HK-2 (cell line): ENCODE measurements around the gene MYOM1.
"Not testable (repeated sequence)": the region's sequence is repeated elsewhere in the genome, so short reads cannot be mapped to it uniquely, and the experiment has no call there.

Source experiments
- DNase-seq: peaks from one replicate; pipeline ENCODE4 v3.0.0-alpha.2; 2018; ENCODE audit not compliant: unreplicated experiment

The MYOM1 gene

DNA sequence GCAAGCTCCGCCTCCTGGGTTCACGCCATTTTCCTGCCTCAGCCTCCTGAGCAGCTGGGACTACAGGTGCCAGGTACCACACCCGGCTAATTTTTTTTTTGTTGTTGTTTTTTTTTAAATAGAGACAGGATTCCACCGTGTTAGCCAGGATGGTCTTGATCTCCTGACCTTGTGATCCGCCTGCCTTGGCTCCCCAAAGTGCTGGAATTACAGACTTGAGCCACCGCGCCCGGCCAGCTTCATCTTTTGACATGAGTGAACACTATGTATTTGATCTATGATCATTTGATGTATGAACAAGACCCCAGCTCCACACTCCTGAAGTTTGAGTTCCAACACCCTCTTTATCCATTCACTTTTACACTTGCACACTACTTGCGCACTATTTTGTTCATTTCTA is 163.5 kb downstream of the MYOM1 start:
- no peak for DNase-seq

DNA sequence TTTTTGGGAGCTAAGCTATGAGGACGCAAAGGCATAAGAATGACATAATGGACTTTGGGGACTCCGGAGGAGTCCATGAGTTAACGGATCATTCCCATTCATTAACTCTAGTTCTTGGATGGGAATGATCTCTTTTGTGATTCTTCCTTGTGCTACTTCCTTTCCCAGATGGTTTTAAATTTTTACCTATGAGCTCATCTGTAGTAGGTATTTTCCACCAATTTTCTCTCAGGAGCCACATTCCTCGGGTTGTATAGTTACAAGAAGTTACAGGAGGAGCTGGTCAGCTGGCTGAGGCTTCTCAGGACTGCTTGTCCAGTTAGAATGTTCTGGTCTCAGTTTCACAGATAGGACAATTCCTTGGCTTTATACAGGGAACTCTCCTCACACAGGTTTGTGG is 164.0 kb downstream of the MYOM1 start:
- DNase-seq, result no peak

DNA sequence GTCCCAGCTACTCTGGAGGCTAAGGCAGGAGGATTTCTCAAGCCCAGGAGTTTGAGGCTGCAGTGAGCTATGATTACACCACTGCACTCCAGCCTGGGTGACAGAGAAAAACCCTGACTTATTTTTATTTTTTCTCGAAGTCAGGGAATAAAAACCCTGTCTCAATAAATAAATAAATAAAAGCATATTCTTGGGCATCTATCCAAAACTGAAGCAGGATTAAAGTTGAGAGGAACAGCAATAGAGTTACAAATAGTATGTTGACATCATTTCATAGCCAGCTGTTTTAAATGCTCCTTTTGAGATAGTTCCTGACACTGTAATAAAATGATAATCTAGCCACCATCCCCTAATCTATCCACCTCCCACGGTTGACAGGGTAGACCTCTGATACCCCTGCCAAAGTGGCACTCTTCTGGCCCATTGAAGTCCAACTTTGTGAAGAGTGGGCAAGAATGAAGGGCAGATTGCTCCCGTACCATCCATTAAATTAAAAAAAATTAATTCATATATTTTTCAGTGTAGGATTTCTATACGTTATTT is 164.5 kb downstream of the MYOM1 start:
- DNase-seq, result no peak

DNA sequence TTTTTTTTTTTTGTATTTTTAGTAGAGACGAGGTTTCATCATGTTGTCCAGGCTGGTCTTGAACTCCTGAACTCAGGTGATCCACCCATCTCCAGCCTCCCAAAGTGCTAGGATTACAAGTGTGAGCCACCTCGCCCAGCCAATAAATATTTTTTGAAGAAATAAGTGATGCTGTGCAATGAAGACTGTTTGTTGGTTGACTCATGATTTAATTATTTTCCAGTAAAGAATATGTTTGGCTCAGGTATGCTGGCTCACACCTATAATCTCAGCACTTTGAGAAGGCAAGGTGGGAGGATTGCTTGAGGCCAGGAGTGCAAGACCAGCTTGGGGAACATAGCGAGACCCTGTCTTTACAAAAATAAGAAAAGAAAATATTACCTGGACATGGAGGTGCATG is 165.0 kb downstream of the MYOM1 start:
- no peak for DNase-seq

DNA sequence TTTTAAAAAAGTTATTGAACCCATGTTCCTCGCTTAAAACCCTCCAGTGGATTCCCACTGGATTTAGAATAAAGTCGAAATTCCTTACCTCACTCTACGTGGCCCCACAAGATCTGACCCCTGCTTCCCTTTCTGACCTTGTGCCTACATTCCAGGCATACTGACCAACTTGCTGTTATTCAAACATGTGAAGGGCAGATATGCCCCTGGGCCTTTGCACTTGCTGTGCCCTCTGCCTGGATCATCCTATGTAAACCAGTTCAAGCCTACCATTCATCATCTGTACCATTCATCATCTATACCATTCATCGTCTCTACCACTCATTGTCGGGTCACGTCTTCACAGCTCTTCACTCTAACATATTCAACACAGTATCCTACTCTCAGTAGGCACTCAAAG is 165.6 kb downstream of the MYOM1 start:
- no peak for DNase-seq

DNA sequence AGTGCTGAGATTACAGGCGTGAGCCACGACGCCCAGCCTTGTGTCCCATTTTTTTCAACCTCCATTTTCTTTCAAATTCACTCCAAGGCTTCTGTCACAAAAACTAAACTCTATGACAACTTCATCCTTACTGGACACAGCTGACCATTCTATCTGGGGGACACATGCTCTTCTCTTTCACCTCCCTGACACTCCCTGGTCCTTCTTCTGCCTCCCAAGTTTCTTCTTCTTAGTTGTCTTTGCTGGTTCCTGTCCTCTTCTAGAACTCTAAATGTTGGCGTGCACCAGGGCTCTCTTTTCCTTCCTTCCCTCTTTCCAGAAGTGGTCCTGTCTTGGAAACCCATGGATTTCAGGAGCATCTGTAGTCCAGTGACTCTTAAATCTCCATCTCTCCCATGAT is 166.7 kb downstream of the MYOM1 start:
- no peak for DNase-seq

DNA sequence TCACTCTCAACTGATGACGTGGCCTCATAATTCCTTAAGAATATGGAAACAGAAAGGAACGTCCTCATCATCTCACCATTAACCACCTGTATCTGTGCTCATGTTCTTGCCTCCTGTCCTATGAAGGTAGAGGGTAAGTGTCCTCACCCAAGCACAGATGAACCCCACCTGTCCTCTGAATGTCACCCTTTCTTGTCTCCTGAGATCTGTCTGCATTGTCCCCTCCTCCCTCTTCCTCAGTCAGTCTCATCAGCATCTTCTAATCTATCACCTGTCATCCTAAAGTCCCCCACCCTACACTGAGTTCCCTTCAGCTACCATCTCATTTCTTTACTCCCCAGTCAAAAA is 167.4 kb downstream of the MYOM1 start:
- no peak for DNase-seq

DNA sequence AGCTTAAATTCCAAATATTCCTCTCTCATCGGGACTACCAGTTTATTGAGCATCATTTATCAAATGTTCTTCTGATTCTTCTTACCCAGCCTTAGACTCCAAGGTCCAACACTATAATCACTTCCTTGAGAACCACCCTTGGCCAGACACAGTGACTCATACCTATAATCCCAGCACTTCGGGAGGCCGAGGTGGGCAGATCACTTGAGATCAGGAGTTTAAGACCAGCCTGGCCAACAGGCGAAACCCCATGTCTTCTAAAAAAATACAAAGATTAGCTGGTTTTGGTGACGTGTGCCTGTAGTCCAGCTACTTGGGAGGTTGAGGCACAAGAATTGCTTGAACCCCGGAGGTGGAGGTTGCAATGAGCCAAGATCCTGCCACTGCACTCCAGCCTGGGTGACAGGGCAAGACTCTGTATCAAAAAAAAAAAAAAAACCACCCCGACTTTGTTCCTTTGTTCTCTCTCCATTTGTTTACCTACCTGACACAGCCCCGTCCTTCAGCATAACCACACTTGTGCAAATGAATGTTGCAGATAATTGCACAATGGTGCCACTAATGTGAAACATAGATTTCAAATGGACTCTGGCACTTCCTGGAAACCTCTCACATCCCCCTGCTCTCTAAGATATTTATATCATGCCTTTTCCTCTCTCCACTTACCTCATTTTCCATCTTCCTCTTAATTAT is 167.9 kb downstream of the MYOM1 start:
- no peak for DNase-seq

DNA sequence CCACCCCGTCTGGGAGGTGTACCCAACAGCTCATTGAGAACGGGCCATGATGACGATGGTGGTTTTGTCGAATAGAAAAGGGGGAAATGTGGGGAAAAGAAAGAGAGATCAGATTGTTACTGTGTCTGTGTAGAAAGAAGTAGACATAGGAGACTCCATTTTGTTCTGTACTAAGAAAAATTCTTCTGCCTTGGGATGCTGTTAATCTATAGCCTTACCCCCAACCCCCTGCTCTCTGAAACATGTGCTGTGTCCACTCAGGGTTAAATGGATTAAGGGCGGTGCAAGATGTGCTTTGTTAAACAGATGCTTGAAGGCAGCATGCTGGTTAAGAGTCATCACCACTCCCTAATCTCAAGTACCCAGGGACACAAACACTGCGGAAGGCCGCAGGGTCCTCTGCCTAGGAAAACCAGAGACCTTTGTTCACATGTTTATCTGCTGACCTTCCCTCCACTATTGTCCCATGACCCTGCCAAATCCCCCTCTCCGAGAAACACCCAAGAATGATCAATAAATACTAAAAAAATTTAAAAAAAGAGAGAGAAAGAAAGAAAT is 169.8 kb downstream of the MYOM1 start:
- not testable (repeated sequence) for DNase-seq

DNA sequence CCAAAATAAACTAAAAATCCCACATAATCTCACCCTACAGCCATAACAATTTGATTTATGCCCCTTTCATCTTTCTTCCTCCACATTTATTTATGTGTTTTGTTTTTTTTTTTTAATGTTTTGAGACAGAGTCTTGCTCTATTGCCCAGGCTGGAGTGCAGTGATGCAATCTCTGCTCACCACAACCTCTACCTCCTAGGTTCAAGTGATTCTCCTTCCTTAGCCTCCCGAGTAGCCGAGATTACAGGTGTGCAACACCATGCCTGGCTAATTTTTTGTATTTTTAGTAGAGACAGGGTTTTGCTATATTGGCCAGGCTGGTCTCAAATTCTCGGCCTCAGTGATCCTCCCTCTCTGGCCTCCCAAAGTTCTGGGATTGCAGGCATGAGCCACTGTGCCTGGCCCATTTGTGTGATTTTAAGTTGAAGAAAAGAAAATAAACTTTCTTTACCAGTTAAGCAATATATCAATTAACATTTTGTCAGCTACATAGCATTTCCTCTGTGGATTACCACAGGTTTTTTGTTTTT is 170.9 kb downstream of the MYOM1 start:
- no peak for DNase-seq

DNA sequence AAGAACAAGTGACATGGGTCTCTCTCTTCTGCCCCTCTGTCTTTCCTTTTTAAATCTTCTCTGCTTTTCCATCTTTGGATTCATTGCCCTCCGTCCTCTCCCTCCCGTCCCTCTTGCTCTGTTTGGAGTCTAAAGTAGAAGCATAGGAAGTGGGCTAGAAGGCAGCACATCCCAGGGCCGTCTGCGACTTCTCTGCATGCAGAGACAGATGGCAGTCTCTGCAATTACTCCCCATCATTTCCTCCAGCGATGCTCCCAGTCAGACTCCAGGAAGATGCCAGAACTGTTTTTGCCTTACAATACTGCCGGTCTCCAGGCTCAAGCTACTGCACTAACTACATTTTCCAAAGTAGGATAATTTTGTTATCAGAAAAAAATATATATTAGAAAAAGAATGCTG is 171.6 kb downstream of the MYOM1 start:
- DNase-seq, result no peak

DNA sequence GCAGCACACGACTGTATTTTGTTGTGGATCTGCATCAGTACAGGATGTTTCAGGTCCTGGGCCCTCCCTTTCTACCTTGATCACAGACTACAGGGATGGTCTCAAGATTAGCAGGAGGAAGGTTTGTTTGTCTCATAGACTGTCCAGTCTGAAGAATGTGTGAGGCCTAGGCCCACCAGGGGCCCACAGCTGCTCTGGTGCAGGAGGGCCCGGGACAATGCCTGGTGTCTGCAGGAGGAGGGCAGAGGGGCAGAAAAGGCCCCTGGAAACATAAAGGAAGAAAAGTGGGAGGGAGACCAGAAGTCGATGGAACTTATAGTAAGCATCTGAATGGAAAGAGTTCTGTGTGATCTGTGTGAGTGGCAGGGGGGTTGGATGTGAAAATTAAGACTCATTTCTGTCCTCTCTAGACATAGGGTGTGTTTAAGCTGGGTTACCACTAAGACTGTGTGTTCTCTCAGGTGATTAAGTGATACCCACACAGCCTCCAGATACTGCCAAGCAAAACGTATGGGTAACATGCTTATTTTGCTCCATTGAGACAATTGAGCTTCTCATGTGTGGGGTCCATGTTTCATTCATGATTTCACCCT is 173.5 kb downstream of the MYOM1 start:
- DNase-seq, result no peak

DNA sequence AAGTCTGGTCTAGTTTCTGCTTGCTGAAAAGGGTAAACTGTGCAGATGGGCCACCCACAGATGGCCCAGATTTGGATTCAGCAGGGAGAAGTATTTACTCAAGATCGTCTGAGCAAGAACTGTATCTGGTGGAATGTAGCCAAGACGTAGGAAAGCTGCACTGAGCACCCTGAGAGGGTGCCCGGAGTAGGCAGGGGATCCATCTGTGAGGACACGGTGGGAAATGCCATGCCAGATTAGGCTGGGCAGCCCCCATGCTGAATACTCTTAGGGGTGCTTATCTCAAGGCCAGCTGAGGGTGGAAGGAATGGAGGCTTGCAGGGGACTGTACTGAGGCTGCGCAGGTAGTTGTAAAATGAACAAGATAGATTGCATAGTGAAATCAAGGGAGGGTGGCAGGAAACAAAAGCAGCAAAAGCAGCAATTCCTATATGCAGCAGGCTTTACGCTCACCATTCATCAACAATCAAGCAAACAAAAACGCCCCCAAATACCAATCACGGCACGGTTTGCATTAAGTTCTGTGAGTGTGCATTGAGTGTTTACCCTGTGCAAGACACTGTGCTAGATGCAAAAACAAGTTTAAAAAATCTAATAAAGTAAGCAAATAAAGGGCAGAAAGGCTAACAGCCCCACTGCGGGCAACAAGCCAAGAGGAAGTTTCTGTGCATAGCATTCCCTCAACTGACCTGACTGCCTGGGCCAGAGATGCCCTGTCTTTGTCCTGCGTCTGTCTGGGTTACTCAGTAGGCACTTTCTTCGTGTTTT is 174.7 kb downstream of the MYOM1 start:
- no peak for DNase-seq

DNA sequence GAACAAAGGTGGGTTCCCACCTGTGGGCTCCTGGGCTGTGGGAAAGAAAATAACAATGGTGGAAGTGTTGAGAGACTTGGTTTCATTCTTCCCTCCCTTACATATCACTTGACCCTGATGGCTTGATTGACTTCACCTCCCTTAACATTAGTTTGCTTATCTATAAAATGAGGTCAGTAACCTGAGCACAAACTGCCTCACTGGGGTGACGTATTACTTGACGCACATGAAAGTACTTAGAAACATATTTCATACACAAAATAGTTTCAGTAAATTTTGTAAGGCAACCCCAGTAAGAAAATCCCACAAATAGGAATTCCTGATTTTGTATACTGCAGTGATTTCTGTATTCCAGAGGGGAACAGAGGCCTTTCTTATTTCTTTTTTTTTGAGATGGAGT is 177.4 kb downstream of the MYOM1 start:
- DNase-seq, result no peak

DNA sequence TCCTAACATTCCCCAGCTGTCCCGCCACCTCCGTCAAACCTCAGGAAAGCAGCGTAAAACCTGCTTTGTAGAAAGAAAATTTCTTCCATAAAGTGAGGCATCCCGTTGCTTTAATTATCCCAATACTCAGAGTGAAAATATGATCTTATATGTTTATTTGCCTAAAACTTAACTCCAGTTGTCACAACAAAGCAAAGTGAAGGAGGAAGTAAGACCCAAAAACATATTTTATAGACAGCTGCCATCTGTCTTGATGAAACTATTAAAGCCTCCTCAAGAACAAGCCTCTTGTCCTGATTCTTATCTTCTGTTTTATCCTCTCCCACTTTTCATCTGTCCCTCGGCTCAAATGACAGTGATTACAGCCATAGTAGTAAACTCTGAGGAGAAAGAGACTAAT is 177.9 kb downstream of the MYOM1 start:
- no peak for DNase-seq

DNA sequence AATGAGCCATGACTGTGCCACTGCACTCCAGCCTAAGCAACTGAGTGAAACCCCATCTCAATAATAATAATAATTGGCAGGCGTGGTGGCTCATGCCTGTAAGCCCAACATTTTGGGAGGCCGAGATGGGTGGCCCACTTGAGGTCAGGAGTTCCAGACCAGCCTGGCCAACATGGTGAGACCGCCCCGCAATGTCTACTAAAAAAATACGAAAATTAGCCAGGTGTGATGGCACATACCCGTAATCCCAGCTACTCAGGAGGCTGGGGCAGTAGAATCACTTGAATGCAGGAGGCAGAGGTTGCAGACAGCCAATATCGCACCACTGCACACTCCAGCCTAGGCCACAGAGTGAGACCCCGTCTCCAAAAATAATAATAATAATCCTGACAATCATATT is 178.9 kb downstream of the MYOM1 start:
- DNase-seq, result no peak

DNA sequence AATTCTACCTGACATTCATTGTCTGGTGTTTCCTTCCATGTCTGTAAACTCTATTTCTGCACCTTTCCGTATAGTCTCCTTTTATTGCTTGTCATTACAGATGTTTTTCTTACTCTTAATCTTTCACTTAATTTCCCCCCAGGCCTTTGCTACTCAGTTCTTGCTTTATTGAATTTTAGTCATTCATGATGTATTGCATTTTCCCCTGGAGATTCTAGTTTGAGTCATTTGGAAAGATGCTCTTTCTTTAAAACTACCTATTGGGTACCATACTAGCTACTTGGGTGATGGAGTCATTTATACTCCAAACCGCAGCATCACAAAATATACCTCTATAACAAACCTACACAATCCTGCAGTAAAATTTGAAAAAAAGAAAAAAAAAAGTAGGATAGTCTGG is 179.6 kb downstream of the MYOM1 start:
- no peak for DNase-seq

DNA sequence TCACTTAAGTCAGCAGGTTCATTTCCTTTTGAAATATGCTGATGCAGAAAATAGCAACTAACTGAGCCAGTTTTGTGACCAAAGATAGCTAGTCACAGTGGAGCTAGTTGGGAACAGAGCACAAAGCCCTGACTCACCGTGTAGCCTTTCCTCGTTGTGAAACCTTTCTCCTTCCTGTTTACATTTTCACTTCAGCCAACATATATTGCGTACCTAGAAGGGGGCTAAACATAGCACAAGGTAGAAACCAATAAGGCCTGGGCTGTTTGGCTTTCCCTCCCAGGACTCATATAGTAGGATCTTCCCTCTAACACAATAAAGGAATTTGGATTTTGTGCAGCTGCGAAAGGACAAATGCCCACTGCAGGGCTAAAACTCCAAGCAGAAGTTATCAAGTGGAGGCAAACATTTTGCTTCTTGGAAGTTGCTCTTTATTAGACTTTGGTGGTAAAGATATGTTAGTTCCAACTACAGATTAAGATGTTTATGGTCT is 182.3 kb downstream of the MYOM1 start:
- DNase-seq, result no peak

DNA sequence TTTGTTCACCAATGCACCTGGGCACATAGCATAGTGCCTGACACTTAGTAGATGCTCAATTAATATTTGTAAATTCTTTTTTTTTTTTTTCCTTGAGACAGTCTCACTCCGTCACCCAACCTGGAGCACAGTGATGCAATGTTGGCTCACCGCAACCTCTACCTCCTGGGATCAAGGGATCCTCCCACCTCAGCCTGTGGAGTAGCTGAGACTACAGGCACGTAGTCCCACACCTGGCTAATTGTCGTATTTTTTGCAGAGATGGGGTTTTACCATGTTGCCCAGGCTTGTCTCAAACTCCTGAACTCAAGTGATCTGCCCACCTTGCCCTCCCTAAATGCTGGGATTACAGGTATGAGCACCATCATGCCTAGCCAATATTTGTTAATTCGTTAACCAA is 183.7 kb downstream of the MYOM1 start:
- DNase-seq, result no peak

DNA sequence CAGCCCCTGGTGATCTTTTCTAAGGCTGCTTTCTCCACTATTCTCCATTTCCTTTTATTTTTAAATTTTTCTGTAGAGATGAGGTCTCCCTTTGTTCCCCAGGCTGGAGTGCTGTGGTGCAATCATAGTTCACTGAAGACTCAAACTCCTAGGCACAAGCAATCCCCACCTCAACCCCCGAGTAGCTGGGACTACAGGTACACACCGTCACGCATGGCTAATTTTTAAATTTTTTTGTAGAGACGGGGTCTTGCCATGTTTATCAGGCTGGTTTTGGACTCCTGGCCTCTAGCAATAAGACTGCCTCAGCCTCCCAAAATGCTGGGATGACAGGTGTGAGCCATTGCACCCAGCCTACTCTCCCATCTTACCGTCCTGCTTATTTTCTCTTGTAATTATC is 184.1 kb downstream of the MYOM1 start:
- no peak for DNase-seq

DNA sequence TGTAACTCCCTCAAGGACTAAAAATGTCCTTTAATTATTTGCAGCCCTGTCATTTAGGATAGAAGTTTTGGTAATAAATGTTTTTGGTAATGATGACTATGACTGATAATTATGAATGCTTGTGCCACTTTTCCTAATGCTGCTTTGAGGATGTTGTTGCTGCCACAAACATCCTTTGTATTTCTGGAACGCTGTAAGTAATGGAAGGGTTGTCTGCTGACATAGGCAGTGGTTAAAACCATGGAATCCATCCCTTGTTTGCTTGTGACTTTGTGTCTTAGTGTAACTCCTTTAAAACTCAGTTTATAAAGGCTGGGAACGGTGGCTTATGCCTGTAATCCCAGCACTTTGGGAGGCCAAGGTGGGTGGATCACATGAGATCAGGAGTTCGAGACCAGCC is 187.0 kb downstream of the MYOM1 start:
- no peak for DNase-seq

DNA sequence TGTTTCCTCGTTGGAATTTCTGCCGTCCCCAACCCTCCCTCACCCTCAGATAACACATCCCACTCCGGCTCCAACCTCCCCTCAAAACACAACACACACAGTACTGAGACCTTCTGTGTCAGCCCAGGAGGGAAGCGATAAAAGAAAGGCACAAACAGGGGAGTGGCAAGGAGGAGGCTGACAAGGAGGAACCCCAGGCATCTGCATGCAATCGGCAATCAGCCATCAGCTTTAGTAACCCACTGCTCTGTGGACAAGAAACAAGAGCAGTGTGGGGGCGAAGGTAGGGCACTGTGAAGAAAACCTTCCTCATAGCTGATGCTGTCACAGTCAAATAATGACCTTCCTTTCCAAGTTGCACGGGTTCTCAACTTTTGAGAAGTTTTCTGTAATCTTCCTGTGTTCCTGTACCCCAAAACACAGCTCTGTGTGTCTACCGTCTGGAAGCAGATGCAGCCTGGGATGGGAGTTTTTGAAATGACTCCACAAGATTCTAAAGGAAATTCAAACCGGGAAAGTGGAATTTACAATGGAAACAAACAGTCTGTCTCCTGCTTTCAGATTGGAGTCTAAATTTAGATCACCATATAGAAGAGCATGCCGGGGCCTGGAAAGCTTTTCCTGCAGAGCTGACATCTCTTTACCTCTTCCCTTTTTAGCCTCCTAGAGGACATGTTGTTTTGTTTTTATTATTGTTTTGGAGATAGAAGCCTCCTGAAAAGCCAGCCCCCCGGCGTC is 190.4 kb downstream of the MYOM1 start:
- no peak for DNase-seq
